OCI-M2 (cell line): Measurements from ENCODE around the gene KIF15.

Experiments used
- DNase-seq: peaks from one replicate; lab custom pipeline; 2025; ENCODE audit not compliant: unreplicated experiment; lab: John Stamatoyannopoulos, UW

KIF15 gene, protein sequence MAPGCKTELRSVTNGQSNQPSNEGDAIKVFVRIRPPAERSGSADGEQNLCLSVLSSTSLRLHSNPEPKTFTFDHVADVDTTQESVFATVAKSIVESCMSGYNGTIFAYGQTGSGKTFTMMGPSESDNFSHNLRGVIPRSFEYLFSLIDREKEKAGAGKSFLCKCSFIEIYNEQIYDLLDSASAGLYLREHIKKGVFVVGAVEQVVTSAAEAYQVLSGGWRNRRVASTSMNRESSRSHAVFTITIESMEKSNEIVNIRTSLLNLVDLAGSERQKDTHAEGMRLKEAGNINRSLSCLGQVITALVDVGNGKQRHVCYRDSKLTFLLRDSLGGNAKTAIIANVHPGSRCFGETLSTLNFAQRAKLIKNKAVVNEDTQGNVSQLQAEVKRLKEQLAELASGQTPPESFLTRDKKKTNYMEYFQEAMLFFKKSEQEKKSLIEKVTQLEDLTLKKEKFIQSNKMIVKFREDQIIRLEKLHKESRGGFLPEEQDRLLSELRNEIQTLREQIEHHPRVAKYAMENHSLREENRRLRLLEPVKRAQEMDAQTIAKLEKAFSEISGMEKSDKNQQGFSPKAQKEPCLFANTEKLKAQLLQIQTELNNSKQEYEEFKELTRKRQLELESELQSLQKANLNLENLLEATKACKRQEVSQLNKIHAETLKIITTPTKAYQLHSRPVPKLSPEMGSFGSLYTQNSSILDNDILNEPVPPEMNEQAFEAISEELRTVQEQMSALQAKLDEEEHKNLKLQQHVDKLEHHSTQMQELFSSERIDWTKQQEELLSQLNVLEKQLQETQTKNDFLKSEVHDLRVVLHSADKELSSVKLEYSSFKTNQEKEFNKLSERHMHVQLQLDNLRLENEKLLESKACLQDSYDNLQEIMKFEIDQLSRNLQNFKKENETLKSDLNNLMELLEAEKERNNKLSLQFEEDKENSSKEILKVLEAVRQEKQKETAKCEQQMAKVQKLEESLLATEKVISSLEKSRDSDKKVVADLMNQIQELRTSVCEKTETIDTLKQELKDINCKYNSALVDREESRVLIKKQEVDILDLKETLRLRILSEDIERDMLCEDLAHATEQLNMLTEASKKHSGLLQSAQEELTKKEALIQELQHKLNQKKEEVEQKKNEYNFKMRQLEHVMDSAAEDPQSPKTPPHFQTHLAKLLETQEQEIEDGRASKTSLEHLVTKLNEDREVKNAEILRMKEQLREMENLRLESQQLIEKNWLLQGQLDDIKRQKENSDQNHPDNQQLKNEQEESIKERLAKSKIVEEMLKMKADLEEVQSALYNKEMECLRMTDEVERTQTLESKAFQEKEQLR (N-terminal part only)

DNA sequence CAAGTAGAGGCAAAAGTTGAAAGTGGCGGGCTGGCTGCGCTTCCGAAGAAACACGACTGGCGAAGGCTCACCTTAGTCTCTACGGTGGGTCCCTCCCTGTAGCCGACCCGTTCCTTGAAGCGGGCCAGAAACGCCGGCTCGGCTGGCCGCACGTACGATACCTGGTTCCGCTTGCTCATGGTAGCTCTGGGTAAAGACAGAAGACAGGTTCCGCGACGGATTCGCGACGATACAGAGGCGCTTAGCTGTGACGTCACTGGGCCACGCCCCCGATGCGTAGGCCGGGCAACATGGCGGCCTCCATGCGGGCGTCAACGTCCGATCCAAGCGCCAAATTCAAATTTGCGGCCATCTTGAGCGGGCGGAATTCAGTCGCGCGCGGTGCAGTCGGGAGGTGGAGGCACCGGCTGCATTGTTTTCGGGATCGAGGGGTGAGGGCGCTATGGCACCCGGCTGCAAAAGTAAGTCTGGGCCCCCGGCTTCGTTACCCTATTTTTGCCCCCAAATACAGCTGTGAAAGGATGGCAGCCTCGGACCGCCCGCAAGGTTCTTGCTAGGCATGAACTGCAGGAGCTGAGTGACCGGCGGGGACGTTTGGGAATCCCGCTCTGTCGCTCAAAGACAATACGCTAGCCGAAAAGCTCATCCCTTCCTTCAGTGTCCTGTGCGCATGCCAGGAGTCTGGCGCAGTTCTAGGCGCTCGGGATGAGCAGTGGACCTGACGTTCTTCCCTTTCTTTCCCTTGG lies at the start of gene KIF15, which contains the start of gene KIAA1143:
TSS of gene KIF15 (plus strand) at position 371 of the 746 bp plus-strand sequence. CDS start at position 443, 72 bp downstream.
TSS of gene KIAA1143 (minus strand) at position 196 of the 746 bp plus-strand sequence. CDS start at position 179, 17 bp downstream.
- peak; percentile 21 for DNase-seq

DNA sequence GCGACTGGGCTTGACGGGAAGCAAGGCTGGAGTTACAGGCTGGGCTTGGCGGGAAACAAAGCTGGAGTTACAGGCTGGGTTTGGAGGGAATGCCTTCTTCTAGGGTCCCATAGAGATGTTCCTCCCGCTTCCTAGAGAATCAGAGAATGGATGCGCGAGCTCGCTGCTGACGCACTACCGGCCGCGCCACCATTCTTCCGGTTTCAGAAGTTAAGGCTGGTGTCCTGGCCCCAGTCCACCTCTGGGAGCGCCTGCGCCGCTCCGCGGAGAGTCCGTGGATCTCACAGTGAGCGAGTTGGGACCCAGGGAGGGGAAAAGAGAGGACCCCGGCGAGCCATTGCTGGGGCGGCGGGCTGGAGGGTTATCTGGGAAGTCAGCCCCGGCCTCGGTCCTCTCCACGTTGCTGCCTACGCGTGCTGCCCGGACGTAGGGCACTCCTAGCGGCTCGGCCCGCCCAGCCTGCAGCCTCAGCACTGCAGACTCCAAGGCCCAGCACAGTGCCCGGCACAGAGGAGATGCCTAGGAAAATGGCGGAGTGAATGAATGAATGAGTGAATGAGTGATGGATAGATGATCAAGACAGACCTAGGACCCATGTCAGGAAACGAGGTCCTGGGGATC lies 49.0 kb upstream of the KIF15 start, which contains the start of gene ZNF502:
TSS of gene ZNF502 (plus strand) at position 206 of the 621 bp plus-strand sequence. CDS start 7,602 bp downstream, outside the sequence.
- DNase-seq: no peak

DNA sequence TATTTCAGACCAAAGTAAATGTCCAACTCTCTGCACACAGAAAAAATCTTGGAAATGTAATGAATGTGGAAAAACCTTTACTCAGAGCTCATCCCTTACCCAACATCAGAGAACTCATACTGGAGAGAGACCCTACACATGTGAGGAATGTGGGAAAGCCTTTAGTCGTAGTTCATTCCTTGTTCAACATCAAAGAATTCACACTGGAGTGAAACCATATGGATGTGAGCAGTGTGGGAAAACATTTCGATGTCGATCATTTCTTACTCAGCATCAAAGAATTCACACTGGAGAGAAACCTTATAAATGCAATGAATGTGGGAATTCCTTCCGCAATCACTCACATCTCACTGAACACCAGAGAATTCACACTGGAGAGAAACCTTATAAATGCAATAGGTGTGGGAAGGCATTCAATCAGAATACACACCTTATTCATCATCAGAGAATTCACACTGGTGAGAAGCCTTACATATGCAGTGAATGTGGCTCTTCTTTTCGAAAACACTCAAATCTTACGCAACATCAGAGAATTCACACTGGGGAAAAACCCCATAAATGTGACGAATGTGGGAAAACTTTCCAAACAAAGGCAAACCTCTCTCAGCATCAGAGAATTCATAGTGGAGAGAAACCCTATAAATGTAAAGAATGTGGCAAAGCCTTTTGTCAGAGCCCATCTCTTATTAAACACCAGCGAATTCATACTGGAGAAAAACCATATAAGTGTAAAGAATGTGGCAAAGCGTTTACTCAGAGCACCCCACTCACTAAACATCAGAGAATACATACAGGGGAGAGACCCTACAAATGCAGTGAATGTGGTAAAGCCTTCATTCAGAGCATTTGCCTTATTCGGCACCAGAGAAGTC lies 40.1 kb upstream of the KIF15 start:
- no peak for DNase-seq

DNA sequence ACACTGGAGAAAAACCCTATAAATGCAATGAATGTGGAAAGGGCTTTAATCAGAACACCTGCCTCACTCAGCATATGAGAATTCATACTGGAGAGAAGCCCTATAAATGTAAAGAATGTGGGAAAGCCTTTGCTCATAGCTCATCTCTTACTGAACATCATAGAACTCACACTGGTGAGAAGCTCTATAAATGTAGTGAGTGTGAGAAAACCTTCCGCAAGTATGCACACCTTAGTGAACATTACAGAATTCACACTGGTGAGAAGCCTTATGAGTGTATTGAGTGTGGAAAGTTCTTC lies 39.5 kb upstream of the KIF15 start:
- DNase-seq: no peak

DNA sequence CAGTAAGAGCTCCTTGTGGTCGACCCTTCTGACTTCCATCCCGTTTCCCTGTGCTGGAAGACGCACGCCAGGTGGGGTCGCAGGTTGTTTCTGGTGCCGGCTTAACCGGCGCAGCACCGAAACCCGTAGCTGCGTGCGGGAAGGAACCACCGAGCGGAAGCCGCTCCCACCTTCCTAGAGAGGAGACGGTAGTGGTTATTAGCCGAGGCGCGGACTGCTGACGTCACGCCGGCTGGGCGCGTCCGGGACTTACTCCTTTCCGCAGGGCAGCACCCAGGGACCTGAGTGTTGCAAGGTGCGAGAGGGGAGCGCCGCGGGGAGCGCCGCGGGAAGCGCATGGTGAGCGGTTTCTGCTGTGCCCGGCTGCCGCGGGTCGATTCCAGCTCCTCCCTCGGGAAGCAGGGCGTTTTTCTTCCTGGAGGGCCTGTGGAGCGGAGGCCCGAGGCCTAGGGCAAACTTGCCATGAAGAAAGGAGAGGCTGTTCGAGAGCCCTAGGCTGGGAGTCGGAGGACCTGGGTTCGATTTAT lies 32.1 kb upstream of the KIF15 start, which contains the start of gene ZNF501:
TSS of gene ZNF501 (plus strand) at position 252 of the 527 bp plus-strand sequence. CDS start 4,787 bp downstream, outside the sequence.
- DNase-seq: no peak

DNA sequence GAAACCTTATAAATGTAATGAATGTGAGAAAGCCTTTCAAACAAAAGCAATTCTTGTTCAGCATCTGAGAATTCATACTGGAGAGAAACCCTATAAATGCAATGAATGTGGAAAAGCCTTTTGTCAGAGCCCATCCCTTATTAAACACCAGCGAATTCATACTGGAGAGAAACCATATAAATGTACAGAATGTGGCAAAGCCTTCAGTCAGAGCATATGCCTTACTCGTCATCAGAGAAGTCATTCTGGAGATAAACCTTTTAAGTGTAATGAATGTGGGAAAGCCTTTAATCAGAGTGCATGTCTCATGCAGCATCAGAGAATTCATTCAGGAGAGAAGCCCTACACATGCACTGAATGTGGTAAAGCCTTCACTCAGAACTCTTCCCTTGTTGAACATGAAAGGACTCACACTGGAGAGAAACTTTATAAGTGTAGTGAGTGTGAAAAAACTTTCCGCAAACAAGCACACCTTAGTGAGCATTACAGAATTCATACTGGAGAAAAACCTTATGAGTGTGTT lies 26.9 kb upstream of the KIF15 start:
- DNase-seq: no peak

DNA sequence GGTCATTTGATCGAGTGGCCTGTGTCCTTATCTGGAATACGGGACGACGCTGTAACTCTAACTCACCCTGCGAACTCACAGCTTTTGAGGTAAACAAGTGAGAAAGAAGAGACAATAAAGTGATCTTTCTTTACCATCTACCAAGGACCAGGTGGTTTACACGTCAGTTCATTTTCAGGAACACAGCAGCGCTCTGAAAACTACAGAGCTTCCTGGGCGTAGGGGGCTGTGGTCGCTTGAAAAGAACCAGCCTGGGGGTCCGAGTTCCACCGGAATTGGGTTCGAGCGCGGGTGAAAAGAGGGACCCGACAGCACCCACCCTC lies 532 bp upstream of the KIF15 start:
- no peak for DNase-seq

DNA sequence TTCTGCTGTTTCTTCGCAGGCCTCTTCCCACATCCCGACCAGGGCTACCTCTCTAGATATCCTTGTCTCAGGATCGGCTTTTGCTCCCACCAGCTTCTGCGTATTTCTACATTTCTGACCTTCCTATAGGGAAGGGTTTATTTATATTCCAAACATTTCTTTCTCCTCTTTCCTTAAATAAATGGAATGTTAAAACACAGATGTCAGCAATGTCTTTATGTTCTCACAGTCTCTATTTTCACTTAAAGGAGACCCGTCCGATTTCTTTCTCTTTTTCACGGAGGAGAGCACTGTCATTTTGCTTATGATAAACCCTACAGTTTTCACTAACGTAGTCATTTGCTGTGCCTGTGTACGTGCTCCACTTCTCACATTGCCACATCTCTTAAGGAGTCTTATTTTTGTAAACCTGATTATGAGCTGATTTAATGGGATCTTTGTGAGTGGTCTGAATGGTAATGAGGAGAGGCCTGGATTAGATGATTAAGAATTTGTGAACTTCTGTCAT lies 630 bp downstream of the KIF15 start:
- no peak for DNase-seq

DNA sequence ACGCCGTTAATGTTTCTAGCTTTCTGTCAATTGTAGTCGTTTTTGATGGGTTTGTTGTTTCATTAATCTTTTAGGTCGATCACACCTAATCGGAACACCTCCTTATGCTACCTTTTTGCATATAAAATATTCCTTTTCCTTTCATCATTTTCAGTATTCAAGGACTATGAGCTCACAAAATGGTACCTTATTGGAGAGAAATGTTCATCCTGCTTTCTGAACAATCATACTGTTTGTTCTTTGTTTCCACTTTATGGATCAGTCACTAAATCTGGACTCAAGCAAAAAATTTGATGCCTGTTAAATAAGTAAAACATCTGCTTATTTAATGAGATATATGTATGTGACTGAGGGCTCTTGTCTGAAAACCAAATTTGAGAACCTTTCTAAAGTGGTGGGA lies 1.1 kb downstream of the KIF15 start:
- no peak for DNase-seq

DNA sequence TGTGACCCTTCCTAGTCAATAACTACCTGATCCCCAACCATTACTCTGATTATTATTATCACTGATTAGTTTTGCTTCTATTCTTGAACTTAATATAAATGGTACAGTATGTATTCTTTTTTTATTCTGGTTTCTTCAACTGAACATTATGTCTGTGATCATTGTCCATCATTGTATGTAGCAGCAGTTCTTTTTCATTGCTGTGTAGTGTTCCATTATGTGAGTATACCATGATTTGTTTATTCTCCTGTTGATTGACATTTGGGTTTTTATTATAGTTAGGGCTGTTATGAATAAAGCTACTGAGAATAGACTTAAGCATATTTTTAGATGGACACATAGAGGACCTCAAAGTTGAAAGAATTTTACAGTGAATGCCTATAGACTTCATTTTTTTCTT lies 2.7 kb downstream of the KIF15 start:
- no peak for DNase-seq

DNA sequence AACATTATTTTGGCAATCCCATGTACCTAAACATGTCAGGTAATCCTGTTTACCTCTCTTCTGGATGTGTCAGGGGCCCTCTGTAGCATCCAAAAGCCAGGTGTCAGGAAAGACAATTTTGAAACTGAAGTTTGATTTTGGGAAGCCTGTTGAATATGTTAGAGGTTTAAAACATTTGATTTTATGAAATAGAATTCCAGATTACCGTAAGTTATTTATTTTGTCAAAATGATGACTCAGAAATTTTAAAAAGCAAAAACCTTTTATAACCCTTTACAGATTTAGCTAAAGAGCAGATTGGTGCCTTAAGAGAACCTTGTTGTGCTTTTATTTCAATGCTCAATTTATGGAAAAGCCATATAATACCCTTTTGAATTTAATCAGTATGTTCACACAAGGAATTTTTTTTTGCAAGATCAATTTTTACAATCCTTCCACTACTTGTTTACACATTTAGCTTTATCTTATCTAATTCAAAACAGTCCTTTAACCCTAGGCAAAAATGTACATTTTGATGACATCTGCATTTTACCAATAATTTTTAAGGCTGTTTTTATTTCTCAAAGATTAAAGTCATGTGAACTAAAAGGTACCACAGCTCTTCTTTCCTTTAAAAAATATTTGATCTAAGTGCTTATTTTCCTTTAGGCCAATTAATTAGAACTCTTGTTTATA lies 10.0 kb downstream of the KIF15 start:
- DNase-seq: no peak

DNA sequence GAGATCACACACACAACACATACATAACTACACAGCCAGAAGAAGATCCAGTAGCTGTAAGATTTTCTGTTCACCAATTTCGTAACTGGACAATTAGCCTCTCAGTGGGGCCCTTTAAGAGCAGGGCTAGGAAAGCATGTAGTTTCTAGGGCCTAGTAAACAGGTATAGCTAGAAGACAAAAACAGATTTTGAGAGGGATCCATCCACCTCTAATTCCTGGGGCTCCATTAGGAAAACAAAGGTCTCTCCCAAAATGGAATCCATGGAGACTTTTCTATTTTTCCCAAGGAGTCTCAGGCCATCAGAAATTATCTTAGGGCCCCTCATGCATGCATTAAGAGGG lies 10.5 kb downstream of the KIF15 start:
- DNase-seq: no peak

DNA sequence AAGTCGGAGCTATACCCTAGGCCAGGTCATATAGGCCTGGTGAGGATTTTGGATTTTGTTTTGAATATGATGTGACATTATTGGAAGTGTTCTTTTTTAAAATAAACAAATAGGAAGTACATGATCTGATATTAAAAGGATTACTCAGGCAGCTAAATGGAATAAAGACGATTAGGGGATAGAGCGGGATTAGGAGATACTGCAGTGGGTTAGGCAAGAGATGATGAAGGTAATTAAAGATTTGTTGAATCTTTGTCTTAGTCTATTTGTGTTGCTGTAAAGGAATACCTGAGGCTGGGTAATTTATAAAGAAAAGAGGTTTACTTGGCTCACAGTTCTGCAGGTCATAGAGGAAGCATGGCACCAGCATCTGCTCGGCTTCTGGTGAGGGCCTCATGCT lies 21.3 kb downstream of the KIF15 start:
- DNase-seq: no peak

DNA sequence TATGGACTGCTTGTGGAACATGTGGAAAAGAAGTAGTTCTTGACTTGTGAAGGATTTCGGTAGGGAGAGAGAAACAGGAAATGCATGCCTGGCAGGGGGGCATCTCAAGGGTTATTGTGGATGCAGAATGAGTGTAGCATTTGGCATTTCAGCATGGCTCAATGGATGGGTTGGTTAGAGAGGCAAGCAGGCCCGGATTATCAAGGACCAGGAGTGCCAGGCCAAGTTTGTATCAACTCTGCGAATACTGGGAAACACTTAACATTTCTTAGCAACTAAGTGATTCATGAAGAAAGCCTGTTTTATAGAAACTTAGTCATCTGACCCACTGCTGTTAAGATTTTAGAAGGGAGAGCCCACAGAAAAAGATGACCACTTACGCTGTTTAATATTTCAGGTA lies 33.6 kb downstream of the KIF15 start:
- no peak for DNase-seq

DNA sequence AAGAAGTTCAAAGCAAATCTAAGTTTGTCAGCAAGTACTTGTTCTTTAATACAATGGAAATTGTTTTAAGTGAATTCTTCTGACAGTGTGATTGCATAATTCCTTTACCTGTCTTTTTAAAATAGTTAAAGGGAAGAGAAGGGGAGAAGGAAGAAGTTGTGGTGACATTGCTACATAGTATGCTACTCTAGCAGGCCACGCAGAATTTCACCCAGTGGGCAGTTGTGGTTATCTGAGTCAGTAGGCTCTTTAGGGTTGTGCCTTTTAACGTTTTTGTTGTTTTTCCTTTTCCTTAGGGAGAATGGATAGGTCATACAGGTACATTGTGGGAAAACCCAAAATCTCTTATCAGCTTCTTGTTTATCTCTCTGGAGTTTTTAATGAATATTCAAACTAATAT lies 40.4 kb downstream of the KIF15 start:
- no peak for DNase-seq

DNA sequence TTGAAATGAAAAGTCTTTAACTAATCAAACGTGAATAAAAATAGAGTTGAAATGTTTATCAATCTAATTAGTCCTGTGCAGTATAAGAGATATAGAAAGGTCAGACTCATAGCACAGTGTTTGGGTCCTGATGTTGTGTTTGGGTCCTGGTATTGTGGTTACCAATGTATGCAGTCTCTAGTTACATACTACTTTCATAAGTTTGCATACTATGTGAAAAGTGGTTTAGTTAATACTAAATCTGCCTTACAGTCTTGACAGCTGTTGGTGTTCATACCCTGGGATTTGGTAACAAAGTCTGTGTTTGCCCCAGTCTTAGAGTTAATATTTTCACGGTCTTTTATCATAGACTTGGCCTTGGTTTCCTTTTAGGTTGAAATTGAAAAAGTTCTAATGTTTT lies 41.7 kb downstream of the KIF15 start:
- no peak for DNase-seq

DNA sequence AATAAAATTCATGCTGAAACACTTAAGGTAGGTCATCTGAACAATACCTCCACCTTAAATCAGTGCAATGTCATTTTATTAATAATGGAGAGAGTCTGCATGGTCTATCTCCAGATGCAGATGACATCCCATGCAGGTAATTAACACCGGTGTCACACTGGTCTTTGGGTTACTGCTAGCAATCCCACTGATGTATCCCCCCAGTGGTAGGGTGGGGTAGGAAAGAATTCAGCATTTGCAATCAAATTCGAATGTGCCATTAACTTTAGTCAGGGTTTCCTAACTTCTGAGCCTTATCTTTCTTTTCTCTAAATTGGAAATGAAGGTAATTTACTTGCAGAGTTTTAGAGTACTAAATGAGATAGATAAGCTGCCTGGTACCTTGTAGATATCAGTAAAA lies 44.4 kb downstream of the KIF15 start:
- DNase-seq: no peak

DNA sequence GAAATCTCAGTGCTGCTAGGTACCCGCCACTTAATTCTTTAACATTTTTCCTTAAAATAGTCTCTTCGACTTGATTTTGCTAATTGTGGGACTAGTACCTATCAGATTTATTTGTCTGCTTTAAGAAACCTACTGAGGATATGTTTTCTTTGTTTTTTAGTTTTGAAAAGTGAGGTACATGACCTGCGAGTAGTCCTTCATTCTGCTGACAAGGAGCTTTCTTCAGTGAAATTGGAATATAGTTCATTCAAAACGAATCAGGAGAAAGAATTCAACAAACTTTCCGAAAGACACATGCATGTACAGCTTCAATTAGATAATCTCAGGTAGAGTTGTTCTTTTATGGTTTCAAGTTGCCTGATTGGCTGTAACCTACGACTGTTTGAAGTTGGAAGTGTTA lies 53.2 kb downstream of the KIF15 start:
- DNase-seq: no peak
